B cell (primary cell): Measurements from ENCODE around the gene ARHGEF7. TPM values are rescaled to one million over a fixed set of nuclear protein-coding genes. Genes with fewer than 3 reads are reported as not detected.

Experiments used
- ATAC-seq: fragments of 200-7000 bp; cut with Tn5 transposase; one replicate; pipeline ENCODE4 v1.10.0; 2021; ENCODE audit warnings: low read depth, mild to moderate bottlenecking, moderate number of reproducible peaks, moderate library complexity
- CTCF ChIA-PET: fragments of 350-600 bp; sonication (Branson Sonifier 250); formaldehyde crosslinking; loops from one replicate; lab custom pipeline; 2021; ENCODE audit warnings: antibody characterized with exemption, inconsistent platforms; lab: Charles Lee
- POLR2A ChIA-PET: fragments of 350-600 bp; sonication (Branson Sonifier 250); formaldehyde crosslinking; loops from one replicate; lab custom pipeline; 2021; ENCODE audit warnings: antibody characterized with exemption; lab: Charles Lee
- DNase-seq: peaks from one replicate; pipeline ENCODE4 v3.0.0; 2013
- H2AFZ ChIP-seq: 2 replicates; pipeline ENCODE4 v1.6.1; 2012; ENCODE audit warnings: mild to moderate bottlenecking, low read depth, low read length; ENCODE audit not compliant: insufficient read depth, poor library complexity, severe bottlenecking
- H3K27ac ChIP-seq, 2 donors: 1 replicate in 1 of 2; 2 replicates in 1 of 2; pipeline ENCODE4 v1.5.1; 2012 to 2013; ENCODE audit warnings: low read length in 2 of 2, mild to moderate bottlenecking in 2 of 2, moderate library complexity in 1 of 2
- H3K27me3 ChIP-seq, 4 experiments: fragments of 200-600 bp in 1 of 4; sonication (generic) in 1 of 4; replicated peaks in 1 of 4; 1 replicate in 2 of 4; 2 replicates in 2 of 4; pipeline versions ENCODE4 v1.6.1 to v1.7.0; 2013 to 2016; ENCODE audit warnings: low read length in 3 of 4, mild to moderate bottlenecking in 2 of 4, mixed read lengths in 1 of 4, moderate library complexity in 1 of 4; ENCODE audit not compliant: insufficient read depth in 4 of 4, control insufficient read depth in 3 of 4; ENCODE audit errors: control extremely low read depth in 1 of 4
- H3K36me3 ChIP-seq, 2 experiments: replicated peaks in 1 of 2; 1 replicate in 1 of 2; 2 replicates in 1 of 2; pipeline versions ENCODE4 v1.6.1 to v1.7.1; 2013; ENCODE audit warnings: low read length in 1 of 2; ENCODE audit not compliant: insufficient read depth in 2 of 2, control insufficient read depth in 1 of 2; ENCODE audit errors: control extremely low read depth in 1 of 2, extremely low read depth in 1 of 2
- H3K4me1 ChIP-seq, 2 donors: fragments of 200-600 bp in 1 of 2; sonication (generic) in 1 of 2; 1 replicate in 1 of 2; 2 replicates in 1 of 2; pipeline versions ENCODE4 v1.5.1 to v1.6.1; 2013 to 2017; ENCODE audit warnings: low read length in 2 of 2; ENCODE audit not compliant: control insufficient read depth in 2 of 2, insufficient read depth in 2 of 2
- H3K4me2 ChIP-seq: replicated peaks from 2 replicates; pipeline ENCODE3; 2012; ENCODE audit warnings: mild to moderate bottlenecking, low read depth, low read length; ENCODE audit not compliant: poor library complexity, severe bottlenecking
- H3K4me3 ChIP-seq, 5 experiments: fragments of 200-600 bp in 1 of 5; sonication (generic) in 1 of 5; 1 replicate in 3 of 5; 2 replicates in 2 of 5; pipeline versions ENCODE4 v1.5.1 to v1.7.0; 2011 to 2016; ENCODE audit warnings: low read length in 4 of 5, mild to moderate bottlenecking in 4 of 5, low read depth in 2 of 5, control low read depth in 1 of 5, moderate library complexity in 1 of 5; ENCODE audit not compliant: insufficient read depth in 1 of 5; ENCODE audit errors: control extremely low read depth in 1 of 5, extremely low read depth in 1 of 5
- H3K79me2 ChIP-seq: fragments of 200-600 bp; sonication (generic); one replicate; pipeline ENCODE4 v1.6.0; 2016; ENCODE audit warnings: low read length; ENCODE audit not compliant: control insufficient read depth, insufficient read depth
- H3K9ac ChIP-seq: fragments of 200-600 bp; sonication (generic); 2 replicates; pipeline ENCODE4 v1.6.1; 2017; ENCODE audit warnings: mild to moderate bottlenecking, low read length, moderate library complexity
- H3K9me3 ChIP-seq, 3 donors: one replicate each; pipeline versions ENCODE4 v1.6.1 to v1.7.1; 2013; ENCODE audit warnings: low read length in 2 of 3; ENCODE audit not compliant: control insufficient read depth in 2 of 3, insufficient read depth in 1 of 3; ENCODE audit errors: control extremely low read depth in 1 of 3
- H4K20me1 ChIP-seq: 2 replicates; pipeline ENCODE4 v1.6.0; 2012; ENCODE audit warnings: mild to moderate bottlenecking, low read length; ENCODE audit not compliant: insufficient read depth, control insufficient read depth, poor library complexity, severe bottlenecking
- H3K27ac Mint-ChIP-seq: one replicate; pipeline ENCODE4 v1.8.0; 2021; ENCODE audit warnings: mixed read lengths
- H3K27me3 Mint-ChIP-seq: one replicate; pipeline ENCODE4 v1.8.0; 2021; ENCODE audit warnings: mixed read lengths
- H3K4me1 Mint-ChIP-seq: one replicate; pipeline ENCODE4 v1.8.0; 2021; ENCODE audit warnings: mixed read lengths
- H3K4me3 Mint-ChIP-seq: one replicate; pipeline ENCODE4 v1.8.0; 2021; ENCODE audit warnings: mixed read lengths
- H3K9me3 Mint-ChIP-seq: one replicate; pipeline ENCODE4 v1.8.0; 2022; ENCODE audit warnings: mixed read lengths; ENCODE audit not compliant: insufficient read depth
- CTCF ChIP-seq: fragments of 200-600 bp; IDR thresholded peaks from one replicate; pipeline ENCODE4 v1.8.0; 2022; ENCODE audit warnings: antibody characterized with exemption, mild to moderate bottlenecking
- WGBS: methylation state at CpG from one replicate; pipeline ENCODE4 v1.1.5; 2013; ENCODE audit warnings: missing lambda C conversion rate; ENCODE audit not compliant: insufficient coverage; 5-methylcytosine and 5-hydroxymethylcytosine counted together
- intact Hi-C: fragments of 100-400 bp; cut with micrococcal nuclease; formaldehyde crosslinking; loops from one replicate; pipeline ENCODE4 v1.10.0; 2022
- polyA plus RNA-seq: library from polyadenylated mRNA; depleted of rRNA; stranded (reverse); fragments of >200 nt; gene quantifications from 2 replicates; pipeline ENCODE4 v1.2.3, GENCODE V29; 2012
- total RNA-seq, 2 donors: library from RNA; stranded (reverse); fragments of 120-200 nt in 1 of 2; gene quantifications; 1 replicate in 1 of 2; 2 replicates in 1 of 2; pipeline versions ENCODE4 v1.2.3 to v1.2.4, GENCODE V29; 2013 to 2022

ARHGEF7 gene
- total and polyA plus RNA-seq, 2 donors (not counting 1 experiment from before 2014, with no cell fraction given) = 62.3 to 125 TPM

- POLR2A ChIA-PET = interaction anchor here (0.6 kb wide), 1 partner anchor 44 kb away, joined by 7 read pairs; no protein-coding TSS in a partner anchor
Observed at GRCh38 chr13:111179908-111180760, 65.0 kb downstream of the ARHGEF7 start.

More at GRCh38 chr13:111179908-111180760, 65.0 kb downstream of the ARHGEF7 start:
- H3K27ac ChIP-seq = peak overlapping the region; percentile 21 to 75
- DNase-seq = no peak
- H4K20me1 ChIP-seq = peaks cover 15% of the 10 kb centered on the region
- H3K79me2 ChIP-seq = peaks cover 91% of the 10 kb centered on the region
- intact Hi-C loops = loop anchor here (10.0 kb wide), 1 partner anchor 705 kb away; no protein-coding TSS in a partner anchor
- peak overlapping the region; percentile 31 for H3K4me2 ChIP-seq
- peaks cover 10 to 12% of the 10 kb centered on the region in 2 experiments for H3K36me3 ChIP-seq
- Mint-ChIP-seq H3K4me3 (no peak overlapping the region), H3K4me1 (peaks cover 90% of the 10 kb centered on the region), H3K27ac (peak overlapping the region; percentile 62), H3K9me3 (no peaks in the 10 kb centered on the region), H3K27me3 (no peaks in the 10 kb centered on the region)
- peaks cover 0 to 14% (median 7%) of the 10 kb centered on the region in 3 donors for H3K9me3 ChIP-seq
- H3K9ac ChIP-seq = no peak overlapping the region
- peak overlapping the region; percentile 10 for H2AFZ ChIP-seq
- CTCF ChIA-PET = interaction anchor here (0.6 to 2.5 kb wide), 4 partner anchors 32 to 1332 kb away, joined by 3 to 11 read pairs (median 4); no protein-coding TSS in a partner anchor
- no peak overlapping the region for H3K4me3 ChIP-seq
- no peak for ATAC-seq
- no peaks in the 10 kb centered on the region for H3K27me3 ChIP-seq
- peaks cover 61 to 85% of the 10 kb centered on the region in 2 donors for H3K4me1 ChIP-seq
- WGBS = 80% methylated on average over 1 of the region's 6 CpGs
- TF ChIP-seq CTCF = no peak
